ENCODE results near the gene COL6A3.

COL6A3 gene

GRCh38 chr2:237441605-237442274, 27.8 kb upstream of the COL6A3 start:
- no peak for DNase-seq

- no peak for DNase-seq
Measured at GRCh38 chr2:237440819-237441281, 26.9 kb upstream of the COL6A3 start.

- DNase-seq: no peak
Measured at GRCh38 chr2:237438080-237438940, 24.3 kb upstream of the COL6A3 start.

GRCh38 chr2:237437566-237437965, 23.6 kb upstream of the COL6A3 start:
- DNase-seq: no peak

GRCh38 chr2:237435844-237436587, 22.1 kb upstream of the COL6A3 start:
- DNase-seq: peak; percentile 37

- DNase-seq: no peak
Measured at GRCh38 chr2:237434866-237435311, 20.9 kb upstream of the COL6A3 start.

GRCh38 chr2:237433920-237434676, 20.1 kb upstream of the COL6A3 start:
- no peak for DNase-seq

GRCh38 chr2:237432484-237433092, 18.6 kb upstream of the COL6A3 start:
- peak; percentile 93 for DNase-seq

GRCh38 chr2:237431837-237432236, 17.9 kb upstream of the COL6A3 start:
- no peak for DNase-seq

GRCh38 chr2:237431372-237431771, 17.4 kb upstream of the COL6A3 start:
- DNase-seq: no peak

- no peak for DNase-seq
Measured at GRCh38 chr2:237430861-237431260, 16.9 kb upstream of the COL6A3 start.

GRCh38 chr2:237429753-237430152, 15.8 kb upstream of the COL6A3 start:
- no peak for DNase-seq

GRCh38 chr2:237427769-237428506, 14.0 kb upstream of the COL6A3 start:
- DNase-seq: no peak

GRCh38 chr2:237426517-237426916, 12.6 kb upstream of the COL6A3 start:
- DNase-seq: no peak

GRCh38 chr2:237425320-237425719, 11.4 kb upstream of the COL6A3 start:
- DNase-seq: no peak

GRCh38 chr2:237424544-237424943, 10.6 kb upstream of the COL6A3 start:
- DNase-seq: no peak

GRCh38 chr2:237423891-237424290, 9.9 kb upstream of the COL6A3 start:
- no peak for DNase-seq

GRCh38 chr2:237422309-237422708, 8.3 kb upstream of the COL6A3 start:
- no peak for DNase-seq

GRCh38 chr2:237421542-237422116, 7.7 kb upstream of the COL6A3 start:
- peak; percentile 69 for DNase-seq

GRCh38 chr2:237418300-237418699, 4.3 kb upstream of the COL6A3 start:
- DNase-seq: no peak
